HCT116 (cell line): Measurements from ENCODE around the gene BMF. TPM values are rescaled to one million over a fixed set of nuclear protein-coding genes. Genes with fewer than 3 reads are reported as not detected.
A peak's percentile ranks its signal among the peaks of the same experiment; 100 is the strongest.

Experiments used
- ATAC-seq: fragments of 200-7000 bp; cut with Tn5 transposase; 2 replicates; pipeline ENCODE4 v1.9.1; 2020; ENCODE audit warnings: mild to moderate bottlenecking, moderate library complexity
- BruUV-seq: library from RNA; stranded (reverse); fragments of 400-500 nt; replicated peaks from 2 replicates; lab custom pipeline; 2021; lab: Mats Ljungman, UMichigan
- CTCF ChIA-PET: fragments of 300-600 bp; sonication (Branson Sonifier 250); formaldehyde crosslinking; loops from one replicate; lab custom pipeline; 2021; ENCODE audit warnings: antibody characterized with exemption; lab: Charles Lee
- POLR2A ChIA-PET: fragments of 300-600, 350-600 bp; sonication (Branson Sonifier 250); formaldehyde crosslinking; loops from one replicate; lab custom pipeline; 2021; ENCODE audit warnings: antibody characterized with exemption; lab: Charles Lee
- RAD21 ChIA-PET, 2 experiments: fragments of 300-600 bp; sonication (Branson Sonifier 250); formaldehyde crosslinking; loops; one replicate each; lab custom pipeline; 2023; ENCODE audit warnings: low total read pairs in 2 of 2; ENCODE audit not compliant: uncharacterized antibody in 2 of 2, unreplicated experiment in 2 of 2, low non-redundant PET in 1 of 2; lab: Charles Lee
- DNase-seq: peaks from one replicate; pipeline ENCODE4 v3.0.0-alpha.2; 2010; ENCODE audit warnings: low read depth, low spot score
- H2AFZ ChIP-seq: fragments of 200-600 bp; shearing (Covaris generic), sonication (generic); 2 replicates; pipeline ENCODE4 v1.6.1; 2017; ENCODE audit warnings: low read depth, mixed run types, mixed read lengths, antibody characterized with exemption, low read length; ENCODE audit not compliant: poor library complexity, severe bottlenecking
- H3K27ac ChIP-seq: 2 replicates; pipeline ENCODE4 v1.5.1; 2012; ENCODE audit warnings: low read depth, low read length
- H3K27me3 ChIP-seq: fragments of 200-600 bp; sonication (generic); 2 replicates; pipeline ENCODE4 v1.6.1; 2016; ENCODE audit warnings: mixed run types, low read length, mixed read lengths; ENCODE audit not compliant: insufficient read depth
- H3K36me3 ChIP-seq, 2 experiments: fragments of 200-500 bp in 1 of 2; fragments of 200-600 bp in 1 of 2; sonication (Bioruptor generic) in 1 of 2; sonication (generic) in 1 of 2; 2 replicates each; pipeline versions ENCODE4 v1.5.1 to v1.6.1; 2014 to 2016; ENCODE audit warnings: low read length in 2 of 2, inconsistent platforms in 1 of 2, mixed read lengths in 1 of 2, mixed run types in 1 of 2; ENCODE audit not compliant: insufficient read depth in 2 of 2, control insufficient read depth in 1 of 2
- H3K4me1 ChIP-seq, 2 experiments: fragments of 200-600 bp in 1 of 2; sonication (generic) in 1 of 2; 2 replicates each; pipeline versions ENCODE4 v1.5.1 to v1.6.1; 2012 to 2017; ENCODE audit warnings: low read length in 2 of 2, inconsistent platforms in 1 of 2, mild to moderate bottlenecking in 1 of 2, mixed read lengths in 1 of 2, mixed run types in 1 of 2, moderate library complexity in 1 of 2; ENCODE audit not compliant: insufficient read depth in 2 of 2, control insufficient read depth in 1 of 2
- H3K4me2 ChIP-seq: fragments of 200-600 bp; sonication (generic); 2 replicates; pipeline ENCODE4 v1.6.1; 2017; ENCODE audit warnings: mixed run types, low read length, mixed read lengths
- H3K4me3 ChIP-seq, 2 experiments: fragments of 200-600 bp in 1 of 2; sonication (generic) in 1 of 2; replicated peaks in 1 of 2; 2 replicates each; pipeline ENCODE4 v1.5.1; 2011 to 2016; ENCODE audit warnings: low read length in 2 of 2, control low read depth in 1 of 2, low read depth in 1 of 2, mild to moderate bottlenecking in 1 of 2, mixed read lengths in 1 of 2, mixed run types in 1 of 2
- H3K79me2 ChIP-seq: fragments of 200-600 bp; sonication (generic); 2 replicates; pipeline ENCODE4 v1.6.1; 2017; ENCODE audit warnings: mild to moderate bottlenecking, mixed run types, low read length, moderate library complexity, mixed read lengths; ENCODE audit not compliant: insufficient read depth
- H3K9ac ChIP-seq: fragments of 200-600 bp; sonication (generic); 2 replicates; pipeline ENCODE4 v1.6.1; 2016; ENCODE audit warnings: low read length, mixed read lengths
- H3K9me2 ChIP-seq: fragments of 200-600 bp; sonication (generic), shearing (Covaris generic); 2 replicates; pipeline ENCODE4 v1.6.1; 2017; ENCODE audit warnings: mixed run types, mild to moderate bottlenecking, moderate library complexity; ENCODE audit not compliant: insufficient read depth
- H3K9me3 ChIP-seq, 2 experiments: fragments of 200-500 bp in 1 of 2; fragments of 200-600 bp in 1 of 2; sonication (Bioruptor generic) in 1 of 2; sonication (generic) in 1 of 2; 2 replicates each; pipeline ENCODE4 v1.6.1; 2014 to 2017; ENCODE audit warnings: low read length in 2 of 2, mixed read lengths in 2 of 2, inconsistent platforms in 1 of 2, low read depth in 1 of 2, mild to moderate bottlenecking in 1 of 2, mixed run types in 1 of 2, moderate library complexity in 1 of 2; ENCODE audit not compliant: control insufficient read depth in 1 of 2, insufficient read depth in 1 of 2
- H4K20me1 ChIP-seq: fragments of 200-600 bp; sonication (generic), shearing (Covaris generic); 2 replicates; pipeline ENCODE4 v1.6.1; 2017; ENCODE audit warnings: mixed run types, mild to moderate bottlenecking, moderate library complexity; ENCODE audit not compliant: insufficient read depth
- CEBPB ChIP-seq: IDR thresholded peaks from 2 replicates; pipeline ENCODE4 v1.6.1; 2012; ENCODE audit warnings: low read depth
- EZH2 ChIP-seq: fragments of 200-600 bp; sonication (generic); IDR thresholded peaks from 2 replicates; pipeline ENCODE4 v1.6.1; 2017; ENCODE audit warnings: antibody characterized with exemption, mixed run types
- JUND ChIP-seq: IDR thresholded peaks from 2 replicates; pipeline ENCODE4 v1.6.1; 2012
- POLR2A ChIP-seq: IDR thresholded peaks from 2 replicates; pipeline ENCODE4 v1.7.0; 2011; ENCODE audit warnings: borderline replicate concordance; ENCODE audit not compliant: insufficient read depth, insufficient read length; ENCODE audit errors: extremely low read depth
- POLR2AphosphoS5 ChIP-seq: IDR thresholded peaks from 2 replicates; pipeline ENCODE4 v1.6.1; 2011; ENCODE audit warnings: mild to moderate bottlenecking, low read depth, low read length, moderate library complexity
- SP1 ChIP-seq: IDR thresholded peaks from 2 replicates; pipeline ENCODE4 v1.6.1; 2012; ENCODE audit warnings: low read depth
- TCF7L2 ChIP-seq: IDR thresholded peaks from 2 replicates; pipeline ENCODE4 v1.7.0; 2011; ENCODE audit warnings: borderline replicate concordance, inconsistent platforms; ENCODE audit not compliant: insufficient read depth, insufficient read length; ENCODE audit errors: extremely low read depth
- YY1 ChIP-seq: IDR thresholded peaks from 2 replicates; pipeline ENCODE4 v1.6.1; 2011; ENCODE audit warnings: low read length, low read depth, moderate library complexity, mild to moderate bottlenecking; ENCODE audit not compliant: insufficient replicate concordance; ENCODE audit errors: extremely low read depth
- ZFX ChIP-seq: fragments of 450-650 bp; IDR thresholded peaks from 2 replicates; pipeline ENCODE4 v1.6.1; 2017
- intact Hi-C: fragments of 100-400 bp; cut with micrococcal nuclease; formaldehyde crosslinking; loops from 2 replicates; pipeline ENCODE4 v1.10.0; 2022
- total RNA-seq: library from RNA; stranded (reverse); gene quantifications from one replicate; pipeline ENCODE4 v1.2.1, GENCODE V29; 2021; ENCODE audit not compliant: unreplicated experiment
- TF ChIP-seq, protein P1 (sequence below): IDR thresholded peaks from 2 replicates; pipeline ENCODE4 v1.6.1; 2012; ENCODE audit warnings: low read depth
- TF ChIP-seq, protein P2 (sequence below): IDR thresholded peaks from 2 replicates; pipeline ENCODE4 v1.6.1; 2012
- TF ChIP-seq, protein P3 (sequence below): IDR thresholded peaks from 2 replicates; pipeline ENCODE4 v1.6.1; 2011; ENCODE audit warnings: mild to moderate bottlenecking, low read length, moderate library complexity; ENCODE audit not compliant: insufficient replicate concordance; ENCODE audit errors: extremely low read depth
- TF ChIP-seq, protein P4 (sequence below), 3 experiments: fragments of 200-600 bp in 1 of 3; sonication (generic) in 1 of 3; IDR thresholded peaks in 2 of 3; conservative IDR thresholded peaks in 1 of 3; 2 replicates each; pipeline ENCODE4 v1.5.1; 2012 to 2017; ENCODE audit warnings: low read depth in 2 of 3, low read length in 2 of 3, antibody characterized with exemption in 1 of 3, borderline replicate concordance in 1 of 3, control low read depth in 1 of 3, mild to moderate bottlenecking in 1 of 3, mixed read lengths in 1 of 3, mixed run types in 1 of 3, moderate library complexity in 1 of 3; ENCODE audit not compliant: insufficient read depth in 1 of 3

Gene BMF
- total RNA-seq, 1 experiment from 2014 or later, result 1.0 TPM

DNA sequence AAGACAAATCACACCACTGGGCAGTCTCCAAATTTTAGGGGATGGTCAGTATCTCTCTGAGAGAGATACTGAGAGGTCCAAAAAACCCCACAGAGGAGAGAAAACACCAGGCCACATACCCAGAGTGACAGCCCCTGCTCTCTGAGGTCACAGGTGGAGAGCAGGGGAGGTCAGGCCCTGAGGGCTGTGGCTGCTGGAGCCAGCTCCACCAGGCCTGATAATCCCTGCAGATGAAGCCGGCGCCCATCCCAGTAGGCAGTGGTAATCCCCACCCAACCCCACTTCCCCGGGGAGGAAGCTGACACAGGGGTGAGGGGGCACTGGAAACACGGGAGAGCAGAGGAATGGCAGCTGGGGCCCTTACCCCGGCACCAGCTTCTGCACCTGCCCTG lies 38.5 kb downstream of the BMF start (continued):
- TF ChIP-seq, protein P1, sequence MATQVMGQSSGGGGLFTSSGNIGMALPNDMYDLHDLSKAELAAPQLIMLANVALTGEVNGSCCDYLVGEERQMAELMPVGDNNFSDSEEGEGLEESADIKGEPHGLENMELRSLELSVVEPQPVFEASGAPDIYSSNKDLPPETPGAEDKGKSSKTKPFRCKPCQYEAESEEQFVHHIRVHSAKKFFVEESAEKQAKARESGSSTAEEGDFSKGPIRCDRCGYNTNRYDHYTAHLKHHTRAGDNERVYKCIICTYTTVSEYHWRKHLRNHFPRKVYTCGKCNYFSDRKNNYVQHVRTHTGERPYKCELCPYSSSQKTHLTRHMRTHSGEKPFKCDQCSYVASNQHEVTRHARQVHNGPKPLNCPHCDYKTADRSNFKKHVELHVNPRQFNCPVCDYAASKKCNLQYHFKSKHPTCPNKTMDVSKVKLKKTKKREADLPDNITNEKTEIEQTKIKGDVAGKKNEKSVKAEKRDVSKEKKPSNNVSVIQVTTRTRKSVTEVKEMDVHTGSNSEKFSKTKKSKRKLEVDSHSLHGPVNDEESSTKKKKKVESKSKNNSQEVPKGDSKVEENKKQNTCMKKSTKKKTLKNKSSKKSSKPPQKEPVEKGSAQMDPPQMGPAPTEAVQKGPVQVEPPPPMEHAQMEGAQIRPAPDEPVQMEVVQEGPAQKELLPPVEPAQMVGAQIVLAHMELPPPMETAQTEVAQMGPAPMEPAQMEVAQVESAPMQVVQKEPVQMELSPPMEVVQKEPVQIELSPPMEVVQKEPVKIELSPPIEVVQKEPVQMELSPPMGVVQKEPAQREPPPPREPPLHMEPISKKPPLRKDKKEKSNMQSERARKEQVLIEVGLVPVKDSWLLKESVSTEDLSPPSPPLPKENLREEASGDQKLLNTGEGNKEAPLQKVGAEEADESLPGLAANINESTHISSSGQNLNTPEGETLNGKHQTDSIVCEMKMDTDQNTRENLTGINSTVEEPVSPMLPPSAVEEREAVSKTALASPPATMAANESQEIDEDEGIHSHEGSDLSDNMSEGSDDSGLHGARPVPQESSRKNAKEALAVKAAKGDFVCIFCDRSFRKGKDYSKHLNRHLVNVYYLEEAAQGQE, result no peak
- TF ChIP-seq POLR2A (no peak), YY1 (no peak), SP1 (no peak), EZH2 (no peak)
- TF ChIP-seq, protein P2, sequence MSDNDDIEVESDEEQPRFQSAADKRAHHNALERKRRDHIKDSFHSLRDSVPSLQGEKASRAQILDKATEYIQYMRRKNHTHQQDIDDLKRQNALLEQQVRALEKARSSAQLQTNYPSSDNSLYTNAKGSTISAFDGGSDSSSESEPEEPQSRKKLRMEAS, result no peak

- BruUV-seq, result no TSS peak
- ATAC-seq (peak; percentile 88), DNase-seq (peak; percentile 73)
- Histone ChIP-seq H3K36me3 (no peaks in the 10 kb centered on the region), H3K4me2 (peak overlapping the region; percentile 72), H3K9me2 (no peaks in the 10 kb centered on the region), H3K27me3 (no peaks in the 10 kb centered on the region), H3K9me3 (no peaks in the 10 kb centered on the region), H4K20me1 (no peaks in the 10 kb centered on the region), H3K4me1 (peaks cover 18 to 24% of the 10 kb centered on the region in 2 experiments), H2AFZ (no peak overlapping the region), H3K4me3 (peak overlapping the region in 1 of 2 experiments; percentile 23; a peak in 1 of 4 replicates), H3K79me2 (no peaks in the 10 kb centered on the region), H3K9ac (no peak overlapping the region; the same call in 1 of the 2 replicates), H3K27ac (no peak overlapping the region)
- POLR2A ChIA-PET, result interaction anchor here (0.6 kb wide), 1 partner anchor 30 kb away, joined by 4 read pairs; no protein-coding TSS in a partner anchor
- intact Hi-C loops, result no loop called here
- CTCF ChIA-PET, result interaction anchor here (1.6 kb wide), 1 partner anchor 24 kb away, joined by 5 read pairs; no protein-coding TSS in a partner anchor
- RAD21 ChIA-PET, result no interaction called here
- TF ChIP-seq CEBPB (peak; percentile 30; the same call in 1 of the 2 replicates), POLR2AphosphoS5 (peak; percentile 56), JUND (0 out of 2 replicates have a peak, but pooled peaks have one; percentile 33), TCF7L2 (peak; percentile 45), EZH2 (no peak), SP1 (peak; percentile 66), ZFX (peak; percentile 58; the same call in 1 of the 2 replicates)
- TF ChIP-seq, protein P3, sequence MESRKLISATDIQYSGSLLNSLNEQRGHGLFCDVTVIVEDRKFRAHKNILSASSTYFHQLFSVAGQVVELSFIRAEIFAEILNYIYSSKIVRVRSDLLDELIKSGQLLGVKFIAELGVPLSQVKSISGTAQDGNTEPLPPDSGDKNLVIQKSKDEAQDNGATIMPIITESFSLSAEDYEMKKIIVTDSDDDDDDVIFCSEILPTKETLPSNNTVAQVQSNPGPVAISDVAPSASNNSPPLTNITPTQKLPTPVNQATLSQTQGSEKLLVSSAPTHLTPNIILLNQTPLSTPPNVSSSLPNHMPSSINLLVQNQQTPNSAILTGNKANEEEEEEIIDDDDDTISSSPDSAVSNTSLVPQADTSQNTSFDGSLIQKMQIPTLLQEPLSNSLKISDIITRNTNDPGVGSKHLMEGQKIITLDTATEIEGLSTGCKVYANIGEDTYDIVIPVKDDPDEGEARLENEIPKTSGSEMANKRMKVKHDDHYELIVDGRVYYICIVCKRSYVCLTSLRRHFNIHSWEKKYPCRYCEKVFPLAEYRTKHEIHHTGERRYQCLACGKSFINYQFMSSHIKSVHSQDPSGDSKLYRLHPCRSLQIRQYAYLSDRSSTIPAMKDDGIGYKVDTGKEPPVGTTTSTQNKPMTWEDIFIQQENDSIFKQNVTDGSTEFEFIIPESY, result peak; percentile 87
- TF ChIP-seq, protein P2, result peak; percentile 88
- TF ChIP-seq, protein P4, sequence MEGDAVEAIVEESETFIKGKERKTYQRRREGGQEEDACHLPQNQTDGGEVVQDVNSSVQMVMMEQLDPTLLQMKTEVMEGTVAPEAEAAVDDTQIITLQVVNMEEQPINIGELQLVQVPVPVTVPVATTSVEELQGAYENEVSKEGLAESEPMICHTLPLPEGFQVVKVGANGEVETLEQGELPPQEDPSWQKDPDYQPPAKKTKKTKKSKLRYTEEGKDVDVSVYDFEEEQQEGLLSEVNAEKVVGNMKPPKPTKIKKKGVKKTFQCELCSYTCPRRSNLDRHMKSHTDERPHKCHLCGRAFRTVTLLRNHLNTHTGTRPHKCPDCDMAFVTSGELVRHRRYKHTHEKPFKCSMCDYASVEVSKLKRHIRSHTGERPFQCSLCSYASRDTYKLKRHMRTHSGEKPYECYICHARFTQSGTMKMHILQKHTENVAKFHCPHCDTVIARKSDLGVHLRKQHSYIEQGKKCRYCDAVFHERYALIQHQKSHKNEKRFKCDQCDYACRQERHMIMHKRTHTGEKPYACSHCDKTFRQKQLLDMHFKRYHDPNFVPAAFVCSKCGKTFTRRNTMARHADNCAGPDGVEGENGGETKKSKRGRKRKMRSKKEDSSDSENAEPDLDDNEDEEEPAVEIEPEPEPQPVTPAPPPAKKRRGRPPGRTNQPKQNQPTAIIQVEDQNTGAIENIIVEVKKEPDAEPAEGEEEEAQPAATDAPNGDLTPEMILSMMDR (IDR thresholded peaks at IDR 0.05 in 2 of 3, conservative IDR thresholded peaks at IDR 0.05 in 1 of 3; ENCODE audit: borderline replicate concordance in 1 of 3, insufficient read depth in 1 of 3, low read depth in 2 of 3, low read length in 2 of 3), result no peak
Observed at GRCh38 chr15:40069178-40070165, 39.2 kb downstream of the BMF start.
